NCI-H774 (cell line): Measurements from ENCODE around the gene SLC49A4.

ENCODE experiments used
- DNase-seq: peaks from one replicate; lab custom pipeline; 2025; lab: John Stamatoyannopoulos, UW

Gene SLC49A4

GRCh38 chr3:122786066-122786465 is 8.8 kb upstream of the SLC49A4 start:
- no peak for DNase-seq

- DNase-seq, result no peak
These were observed 7.0 kb upstream of the SLC49A4 start for GRCh38 chr3:122787872-122788271.

GRCh38 chr3:122789585-122790273 is 5.1 kb upstream of the SLC49A4 start:
- DNase-seq, result no peak

- no peak for DNase-seq
These were observed 1.1 kb upstream of the SLC49A4 start, which contains the start of gene HSPBAP1 for GRCh38 chr3:122793568-122794416. TSS of gene HSPBAP1 (minus strand) at chr3:122793831. CDS start at chr3:122793680, 151 bp downstream.

- no peak for DNase-seq
These were observed 438 bp upstream of the SLC49A4 start for GRCh38 chr3:122794483-122794778.

GRCh38 chr3:122795674-122796195 is 866 bp downstream of the SLC49A4 start:
- no peak for DNase-seq

GRCh38 chr3:122797291-122797690 is 2.4 kb downstream of the SLC49A4 start:
- no peak for DNase-seq

GRCh38 chr3:122799322-122799721 is 4.5 kb downstream of the SLC49A4 start:
- DNase-seq, result no peak

- no peak for DNase-seq
These were observed 5.2 kb downstream of the SLC49A4 start for GRCh38 chr3:122800031-122800430.

- no peak for DNase-seq
These were observed 5.9 kb downstream of the SLC49A4 start for GRCh38 chr3:122800706-122801237.

- DNase-seq, result no peak
These were observed 7.5 kb downstream of the SLC49A4 start for GRCh38 chr3:122802323-122802722.

GRCh38 chr3:122803977-122804376 is 9.1 kb downstream of the SLC49A4 start:
- no peak for DNase-seq

GRCh38 chr3:122810734-122811133 is 15.9 kb downstream of the SLC49A4 start:
- DNase-seq, result no peak

GRCh38 chr3:122816587-122816986 is 21.7 kb downstream of the SLC49A4 start:
- DNase-seq, result no peak

- DNase-seq, result no peak
These were observed 29.9 kb downstream of the SLC49A4 start for GRCh38 chr3:122824465-122825381.

GRCh38 chr3:122825460-122825859 is 30.6 kb downstream of the SLC49A4 start:
- no peak for DNase-seq

GRCh38 chr3:122826278-122826677 is 31.4 kb downstream of the SLC49A4 start:
- no peak for DNase-seq

GRCh38 chr3:122828281-122828680 is 33.4 kb downstream of the SLC49A4 start:
- DNase-seq, result no peak

- DNase-seq, result no peak
These were observed 40.7 kb downstream of the SLC49A4 start for GRCh38 chr3:122835590-122835989.

GRCh38 chr3:122843604-122844003 is 48.7 kb downstream of the SLC49A4 start:
- no peak for DNase-seq

- no peak for DNase-seq
These were observed 62.1 kb downstream of the SLC49A4 start for GRCh38 chr3:122857019-122857418.

- no peak for DNase-seq
These were observed 63.5 kb downstream of the SLC49A4 start for GRCh38 chr3:122858373-122858772.
